Right lobe of liver (tissue), 6 donors: Measurements from ENCODE around the gene COX6A2. TPM values are rescaled to one million over a fixed set of nuclear protein-coding genes. Genes with fewer than 3 reads are reported as not detected.

Experiments used
- ATAC-seq, 4 donors: fragments of 200-7000 bp; cut with Tn5 transposase; one replicate each; pipeline ENCODE4 v1.9.1; 2020; ENCODE audit warnings: mild to moderate bottlenecking in 4 of 4, moderate library complexity in 4 of 4
- DNase-seq, 3 donors: peaks; one replicate each; pipeline ENCODE4 v3.0.0-alpha.2; 2020
- H3K27ac ChIP-seq, 3 donors: fragments of 200-600 bp; one replicate each; pipeline ENCODE4 v1.8.0; 2022
- H3K27me3 ChIP-seq, 2 donors: fragments of 200-600 bp; one replicate each; pipeline ENCODE4 v1.8.0; 2022
- H3K36me3 ChIP-seq, 4 donors: fragments of 200-600 bp; sonication (generic) in 1 of 4; one replicate each; pipeline versions ENCODE4 v1.5.1 to v1.8.0; 2017 to 2022; ENCODE audit warnings: control low read depth in 1 of 4
- H3K4me1 ChIP-seq, 4 donors: fragments of 200-600 bp; sonication (generic) in 1 of 4; one replicate each; pipeline versions ENCODE4 v1.5.1 to v1.8.0; 2017 to 2022; ENCODE audit warnings: control low read depth in 1 of 4
- H3K4me3 ChIP-seq, 3 donors: fragments of 200-600 bp; one replicate each; pipeline ENCODE4 v1.8.0; 2022
- H3K9me3 ChIP-seq, 4 donors: fragments of 200-600 bp; sonication (generic) in 1 of 4; one replicate each; pipeline versions ENCODE4 v1.5.1 to v1.8.0; 2017 to 2022; ENCODE audit warnings: control low read depth in 1 of 4
- CTCF ChIP-seq, 4 donors: fragments of 200-600 bp in 3 of 4; fragments of 450-650 bp in 1 of 4; IDR thresholded peaks; one replicate each; pipeline versions ENCODE4 v1.5.1 to v1.8.0; 2016 to 2022; ENCODE audit warnings: antibody characterized with exemption in 4 of 4, mild to moderate bottlenecking in 2 of 4
- POLR2A ChIP-seq: fragments of 450-650 bp; IDR thresholded peaks from one replicate; pipeline ENCODE4 v1.6.1; 2017; ENCODE audit warnings: antibody characterized with exemption, mild to moderate bottlenecking
- WGBS: methylation state at CpG from one replicate; pipeline ENCODE4 v1.1.6; 2018; ENCODE audit warnings: low coverage, low lambda C conversion rate; ENCODE audit not compliant: insufficient coverage; ENCODE audit errors: missing lambda C conversion rate; 5-methylcytosine and 5-hydroxymethylcytosine counted together
- intact Hi-C, 2 donors: fragments of 100-400 bp; cut with DNase I; formaldehyde crosslinking; loops; one replicate each; pipeline versions ENCODE4 v1.11.2 to v1.14.1; 2022
- long read RNA-seq: library from polyadenylated mRNA; unstranded; transcript quantifications from one replicate; pipeline ENCODE4 v2.0.0, GENCODE V29; 2019
- total RNA-seq, 6 experiments: library from RNA; depleted of rRNA in 2 of 6; stranded (reverse); fragments of >200 nt in 2 of 6; fragmentation: NEBNext Ultra II Directional in 3 of 6; extraction: Animal tissue kit (Norgen Biotek cat#: 25700) in 3 of 6; gene quantifications; one replicate each; pipeline versions ENCODE4 v1.1.0 to v1.2.4, GENCODE V29; 2016 to 2023
- donor health status: DM: no; HTN: yes; CAD: no.
- donor health status: DM: no; HTN: no; CAD: no.
- donor health status: DM: no; HTN: no; CAD: no.
- donor health status: DM: no; HTN: yes; CAD: no.
- donor health status: DM: no; HTN: yes; CAD: no.

COX6A2 gene
- 1 to 10 TPM in 4 of 6 experiments, not detected in 2; 4.1 to 6.0 (median 4.6) TPM for total RNA-seq
- long read RNA-seq, transcript COX6A2-201 (3 exons, 440 nt): major isoform, 7 of 8 reads
- long read RNA-seq, partial matches to known transcripts: 0 of 8 reads
- long read RNA-seq, other reads (novel, unspliced or antisense): 0 of 8 reads

GRCh38 chr16:31428279-31428597, at the start of gene COX6A2:
Gene COX6A2, minus strand, starts transcription at chr16:31428360. Its CDS starts 35 bp downstream, at chr16:31428325.
- intact Hi-C loops: no loop called here
- H3K27ac ChIP-seq: peak within 1 kb of the TSS in 2 of 3 donors; percentile 31 to 49
- DNase-seq (no peak), ATAC-seq (peak in 3 of 4 donors; percentile 30 to 61 (median 36))
- no peaks in the 10 kb centered on the region for H3K27me3 ChIP-seq
- H3K9me3 ChIP-seq: no peaks in the 10 kb centered on the region
- no peaks in the 10 kb centered on the region for H3K36me3 ChIP-seq
- WGBS: 69% methylated on average over 6 of the region's 7 CpGs
- peaks cover 0 to 4% (median 2%) of the 10 kb centered on the region in 4 donors for H3K4me1 ChIP-seq
- no peak for TF ChIP-seq POLR2A
- no peak for TF ChIP-seq CTCF (IDR thresholded peaks at IDR 0.05)
- peak within 1 kb of the TSS; percentile 34 to 68 (median 50) for H3K4me3 ChIP-seq

- H3K27ac ChIP-seq: peak overlapping the region; percentile 73 to 96 (median 82)
- peak; percentile 37 to 58 (median 53) for TF ChIP-seq CTCF (IDR thresholded peaks at IDR 0.05)
- TF ChIP-seq POLR2A: peak; percentile 35
- ATAC-seq (peak; percentile 78 to 84 (median 82)), DNase-seq (peak; percentile 88 to 94 (median 93))
- H3K36me3 ChIP-seq: no peaks in the 10 kb centered on the region
- intact Hi-C loops: loop anchor here in 1 of 2 donors (10.0 kb wide), 1 partner anchor 217 kb away; no protein-coding TSS in a partner anchor
- H3K27me3 ChIP-seq: no peaks in the 10 kb centered on the region
- WGBS: 15% methylated on average over 13 of the region's 67 CpGs
- H3K4me3 ChIP-seq: peak overlapping the region; percentile 48 to 65 (median 63)
- no peaks in the 10 kb centered on the region for H3K9me3 ChIP-seq
- H3K4me1 ChIP-seq: peaks cover 0 to 25% (median 2%) of the 10 kb centered on the region in 4 donors
Measured at GRCh38 chr16:31477220-31478216, 49.4 kb upstream of the COX6A2 start.

- Histone ChIP-seq H3K36me3 (no peaks in the 10 kb centered on the region), H3K27me3 (no peaks in the 10 kb centered on the region), H3K9me3 (no peaks in the 10 kb centered on the region), H3K27ac (peak overlapping the region; percentile 73 to 96 (median 82)), H3K4me3 (peak overlapping the region; percentile 48 to 65 (median 63)), H3K4me1 (peaks cover 0 to 30% (median 2%) of the 10 kb centered on the region in 4 donors)
- DNase-seq (peak; percentile 96), ATAC-seq (peak; percentile 75 to 83 (median 80))
- peak; percentile 50 for TF ChIP-seq POLR2A
- no peak for TF ChIP-seq CTCF (IDR thresholded peaks at IDR 0.05)
- intact Hi-C loops: loop anchor here in 1 of 2 donors (10.0 kb wide), 1 partner anchor 218 kb away; no protein-coding TSS in a partner anchor
- WGBS: 18% methylated on average over 40 of the region's 68 CpGs
Measured at GRCh38 chr16:31476303-31477219, 48.4 kb upstream of the COX6A2 start.

GRCh38 chr16:31475946-31476302, 47.8 kb upstream of the COX6A2 start:
- DNase-seq: no peak
- H3K27me3 ChIP-seq: no peaks in the 10 kb centered on the region
- no peaks in the 10 kb centered on the region for H3K36me3 ChIP-seq
- TF ChIP-seq POLR2A (no peak), CTCF (IDR thresholded peaks at IDR 0.05) (no peak)
- peak overlapping the region in 1 of 3 donors; percentile 63 for H3K4me3 ChIP-seq
- no peaks in the 10 kb centered on the region for H3K9me3 ChIP-seq
- no peak for ATAC-seq
- H3K4me1 ChIP-seq: peaks cover 0 to 30% (median 2%) of the 10 kb centered on the region in 4 donors
- intact Hi-C loops: loop anchor here in 1 of 2 donors (10.0 kb wide), 1 partner anchor 219 kb away; no protein-coding TSS in a partner anchor
- H3K27ac ChIP-seq: no peak overlapping the region
- 16% methylated on average over 5 of the region's 26 CpGs for WGBS
